ENCODE results near the gene FBXL4.

The FBXL4 gene

DNA sequence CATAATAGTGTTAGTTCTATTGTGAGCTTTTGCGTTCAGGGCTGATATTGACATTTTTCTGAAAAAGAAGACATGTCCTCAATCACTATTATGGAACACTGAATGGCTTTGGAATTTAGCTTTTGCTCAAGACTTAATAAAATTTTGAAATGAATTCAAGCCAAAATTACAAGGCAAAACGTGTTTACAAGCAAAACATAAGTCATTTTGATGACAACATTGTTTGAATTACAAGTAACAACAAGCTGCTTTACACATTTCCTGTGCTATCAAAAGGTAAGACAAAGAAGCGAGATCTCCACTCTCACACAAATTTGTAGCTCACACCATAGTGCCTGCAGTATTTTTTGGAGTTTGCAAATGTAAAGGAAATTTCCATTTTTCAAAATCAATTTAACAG lies 75.9 kb downstream of the FBXL4 start:
- no peak for DNase-seq (ENCODE audit: low read depth)
- TF ChIP-seq, protein P1, sequence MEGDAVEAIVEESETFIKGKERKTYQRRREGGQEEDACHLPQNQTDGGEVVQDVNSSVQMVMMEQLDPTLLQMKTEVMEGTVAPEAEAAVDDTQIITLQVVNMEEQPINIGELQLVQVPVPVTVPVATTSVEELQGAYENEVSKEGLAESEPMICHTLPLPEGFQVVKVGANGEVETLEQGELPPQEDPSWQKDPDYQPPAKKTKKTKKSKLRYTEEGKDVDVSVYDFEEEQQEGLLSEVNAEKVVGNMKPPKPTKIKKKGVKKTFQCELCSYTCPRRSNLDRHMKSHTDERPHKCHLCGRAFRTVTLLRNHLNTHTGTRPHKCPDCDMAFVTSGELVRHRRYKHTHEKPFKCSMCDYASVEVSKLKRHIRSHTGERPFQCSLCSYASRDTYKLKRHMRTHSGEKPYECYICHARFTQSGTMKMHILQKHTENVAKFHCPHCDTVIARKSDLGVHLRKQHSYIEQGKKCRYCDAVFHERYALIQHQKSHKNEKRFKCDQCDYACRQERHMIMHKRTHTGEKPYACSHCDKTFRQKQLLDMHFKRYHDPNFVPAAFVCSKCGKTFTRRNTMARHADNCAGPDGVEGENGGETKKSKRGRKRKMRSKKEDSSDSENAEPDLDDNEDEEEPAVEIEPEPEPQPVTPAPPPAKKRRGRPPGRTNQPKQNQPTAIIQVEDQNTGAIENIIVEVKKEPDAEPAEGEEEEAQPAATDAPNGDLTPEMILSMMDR (conservative IDR thresholded peaks at IDR 0.05; ENCODE audit: low read depth, low read length): no peak
- no peak overlapping the region for H3K4me3 ChIP-seq (ENCODE audit: low read depth, low read length)

DNA sequence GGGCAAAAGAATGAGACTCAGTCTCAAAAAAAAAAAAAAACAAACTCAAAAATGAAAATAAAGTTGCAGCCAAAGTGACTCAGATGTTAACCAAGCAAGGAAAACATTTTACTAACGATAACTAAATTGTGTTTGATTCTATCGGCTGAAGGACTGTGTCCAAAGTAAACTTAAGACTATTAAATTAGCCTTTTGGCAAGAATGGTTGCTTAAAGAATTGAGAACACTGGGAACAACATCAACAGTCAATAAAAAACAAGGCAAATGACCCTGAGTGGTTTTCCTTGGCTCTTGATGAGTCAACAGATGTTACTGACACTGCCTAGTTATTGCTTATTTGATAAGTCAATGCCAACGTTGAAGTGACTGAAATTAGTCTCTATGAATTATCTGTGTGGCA lies 76.7 kb downstream of the FBXL4 start:
- TF ChIP-seq, protein P1 (conservative IDR thresholded peaks at IDR 0.05; ENCODE audit: low read depth, low read length): no peak
- DNase-seq (ENCODE audit: low read depth): peak; percentile 68
- no peak overlapping the region for H3K4me3 ChIP-seq (ENCODE audit: low read depth, low read length)

DNA sequence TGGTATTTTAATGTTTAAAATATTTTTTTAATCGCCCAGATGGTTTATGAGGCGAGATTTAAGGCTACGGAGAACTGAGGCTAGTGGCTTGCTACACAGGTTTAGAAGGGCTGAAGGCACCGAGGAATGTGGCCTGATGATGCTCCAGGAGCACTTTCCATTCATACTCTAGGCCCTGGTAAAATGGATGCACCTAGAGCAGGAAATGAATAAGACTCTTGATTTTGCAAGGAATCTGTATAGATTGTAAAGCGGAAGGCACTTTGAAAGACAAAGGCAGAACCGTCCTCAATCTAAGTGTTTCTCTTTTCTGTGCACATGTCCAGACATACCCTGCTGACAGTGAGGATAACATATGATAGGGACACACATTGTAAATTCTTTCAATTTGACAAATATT lies 83.2 kb downstream of the FBXL4 start:
- DNase-seq (ENCODE audit: low read depth): no peak
- TF ChIP-seq, protein P1 (conservative IDR thresholded peaks at IDR 0.05; ENCODE audit: low read depth, low read length): no peak
- no peak overlapping the region for H3K4me3 ChIP-seq (ENCODE audit: low read depth, low read length)

DNA sequence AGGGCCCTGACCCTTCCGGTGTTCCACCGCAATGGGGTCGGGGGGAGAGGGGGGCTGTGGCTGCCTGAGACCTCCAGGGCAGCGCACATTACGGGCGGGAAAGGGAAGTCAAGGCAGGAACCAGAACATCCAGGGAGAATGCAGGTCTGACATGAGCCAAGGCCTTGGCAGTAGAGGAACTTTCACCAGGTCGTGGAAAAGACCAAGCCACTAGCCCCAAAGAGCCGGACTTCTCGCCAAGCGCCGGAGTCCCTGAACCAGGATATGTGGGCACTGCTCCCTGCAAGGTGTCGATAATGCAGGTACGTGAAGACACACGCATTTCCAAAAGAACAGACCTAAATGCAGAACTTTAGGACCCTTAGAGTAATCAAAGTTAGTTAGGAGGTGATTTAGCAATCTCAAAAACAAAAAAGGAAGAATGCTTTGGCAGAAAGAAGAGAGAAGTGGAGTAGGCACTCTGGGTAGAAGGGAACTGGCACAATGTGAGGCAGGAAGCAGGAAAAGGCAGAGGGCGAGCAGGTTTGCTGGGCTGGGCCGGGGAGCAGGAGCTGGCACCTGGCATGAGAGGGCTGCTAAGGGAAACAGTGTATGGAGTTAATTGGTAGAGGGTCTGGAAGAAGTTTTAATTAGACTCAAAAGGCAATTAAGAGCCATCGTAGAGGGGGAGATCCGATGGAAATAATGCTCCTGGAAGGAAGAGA lies 99.1 kb downstream of the FBXL4 start:
- no peak for DNase-seq (ENCODE audit: low read depth)
- TF ChIP-seq, protein P1 (conservative IDR thresholded peaks at IDR 0.05; ENCODE audit: low read depth, low read length): no peak
- H3K4me3 ChIP-seq (ENCODE audit: low read depth, low read length): no peak overlapping the region

DNA sequence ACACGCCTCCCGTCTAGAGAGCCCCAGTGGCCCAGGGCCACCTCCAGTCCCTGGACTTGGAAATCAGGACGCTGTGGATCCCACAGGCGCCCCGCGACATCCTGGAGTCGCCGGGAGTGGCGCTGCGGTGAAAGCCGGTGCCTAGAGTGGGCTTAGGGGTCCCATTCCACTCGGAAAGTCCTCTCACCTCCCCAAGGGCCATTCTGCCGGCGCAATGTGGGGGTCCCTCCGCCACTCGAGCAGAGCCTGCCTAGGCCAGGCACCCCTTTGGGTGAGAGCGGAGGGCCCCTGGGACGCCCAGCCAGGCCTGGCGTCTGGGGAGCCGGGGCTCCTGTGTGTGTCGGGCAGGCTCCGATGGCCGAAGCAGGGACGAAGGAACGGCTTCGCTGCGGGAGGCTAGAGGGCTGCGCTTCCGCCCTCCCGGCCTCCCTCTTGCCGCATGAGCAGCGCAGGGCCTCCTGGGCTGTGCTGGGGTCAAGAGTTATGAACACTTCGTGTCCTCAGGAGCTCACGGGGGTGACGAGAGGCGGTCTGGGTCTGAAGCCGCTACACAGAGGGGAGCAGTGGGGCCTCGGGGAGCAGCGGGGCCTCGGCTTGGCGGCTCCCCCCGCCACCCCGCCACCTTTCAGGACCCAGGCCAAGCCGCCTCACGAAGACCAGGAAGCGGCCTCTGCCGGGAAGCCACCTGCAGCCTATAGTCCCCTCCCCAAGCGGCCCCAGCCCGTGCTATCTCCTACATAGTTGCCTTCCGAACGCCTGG lies 99.8 kb downstream of the FBXL4 start:
- H3K4me3 ChIP-seq (ENCODE audit: low read depth, low read length): peak overlapping the region; percentile 21
- TF ChIP-seq, protein P1 (conservative IDR thresholded peaks at IDR 0.05; ENCODE audit: low read depth, low read length): no peak
- no peak for DNase-seq (ENCODE audit: low read depth)

DNA sequence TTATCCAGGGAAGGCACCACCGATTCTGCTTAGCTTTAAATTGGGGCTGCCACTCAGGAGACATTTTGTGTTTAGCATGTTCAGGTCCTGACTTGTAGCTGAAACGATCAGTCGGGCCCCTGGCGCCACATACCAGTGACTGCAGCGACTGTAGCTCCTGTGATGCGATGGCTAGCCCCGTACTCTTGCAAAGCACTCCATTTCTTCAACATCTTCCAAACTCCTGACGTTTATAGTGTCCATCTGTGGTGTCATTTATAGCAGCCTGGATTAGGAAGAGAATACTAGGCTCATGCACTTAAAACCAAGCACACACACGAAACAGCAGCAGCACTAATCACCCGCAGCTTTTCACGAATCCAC lies 100.3 kb downstream of the FBXL4 start:
- TF ChIP-seq, protein P1 (conservative IDR thresholded peaks at IDR 0.05; ENCODE audit: low read depth, low read length): no peak
- DNase-seq (ENCODE audit: low read depth): no peak
- H3K4me3 ChIP-seq (ENCODE audit: low read depth, low read length): no peak overlapping the region

DNA sequence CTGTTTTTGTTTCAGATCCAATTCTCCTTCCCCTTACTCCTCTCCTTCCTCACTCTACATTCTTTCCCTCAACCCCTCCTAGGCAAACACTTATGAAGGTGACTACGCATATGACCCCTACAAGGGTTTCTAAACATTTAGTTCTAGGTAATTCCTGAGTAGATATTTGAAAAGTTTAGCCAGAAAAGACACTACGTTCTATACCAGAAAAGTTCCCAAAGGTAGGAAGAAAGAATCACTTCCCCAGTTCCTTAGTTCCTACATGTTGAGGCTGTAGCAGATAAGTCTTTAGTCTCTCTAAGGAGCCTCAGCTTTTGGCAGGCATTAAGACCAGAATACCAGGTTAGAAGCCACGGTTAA lies 101.7 kb downstream of the FBXL4 start:
- no peak for DNase-seq (ENCODE audit: low read depth)
- TF ChIP-seq, protein P1 (conservative IDR thresholded peaks at IDR 0.05; ENCODE audit: low read depth, low read length): no peak
- no peak overlapping the region for H3K4me3 ChIP-seq (ENCODE audit: low read depth, low read length)

All from choroid plexus epithelial cell (primary cell).